Breast epithelium (tissue), 3 donors: ENCODE measurements around the gene BCL2L12.
"Not testable (repeated sequence)": the region's sequence is repeated elsewhere in the genome, so short reads cannot be mapped to it uniquely, and the experiment has no call there.

ENCODE experiments used
- CTCF ChIP-seq, 3 donors: fragments of 450-650 bp; IDR thresholded peaks; one replicate each; pipeline ENCODE4 v1.5.1; 2016 to 2017; ENCODE audit warnings: antibody characterized with exemption in 3 of 3, mild to moderate bottlenecking in 3 of 3, moderate library complexity in 3 of 3
- POLR2A ChIP-seq: fragments of 450-650 bp; IDR thresholded peaks from one replicate; pipeline ENCODE4 v1.6.1; 2016; ENCODE audit warnings: antibody characterized with exemption, mild to moderate bottlenecking, moderate library complexity
- POLR2AphosphoS5 ChIP-seq, 3 donors: sonication (generic); formaldehyde crosslinking; IDR thresholded peaks; one replicate each; pipeline ENCODE4 v1.6.1; 2017; ENCODE audit warnings: antibody characterized with exemption in 3 of 3

- TF ChIP-seq CTCF (IDR thresholded peaks at IDR 0.05); POLR2A; POLR2AphosphoS5 (IDR thresholded peaks at IDR 0.05): not testable (repeated sequence)
Observed at GRCh38 chr19:49719420-49719819, 53.7 kb downstream of the BCL2L12 start.
